GM12872 (cell line): ENCODE data around the gene PRC1.

Experiments
- TF ChIP-seq, protein P1 (sequence below): IDR thresholded peaks from 3 replicates; pipeline ENCODE4 v1.5.1; 2011; ENCODE audit warnings: low read depth, mild to moderate bottlenecking, low read length, moderate library complexity; ENCODE audit not compliant: insufficient read depth

PRC1 gene

DNA sequence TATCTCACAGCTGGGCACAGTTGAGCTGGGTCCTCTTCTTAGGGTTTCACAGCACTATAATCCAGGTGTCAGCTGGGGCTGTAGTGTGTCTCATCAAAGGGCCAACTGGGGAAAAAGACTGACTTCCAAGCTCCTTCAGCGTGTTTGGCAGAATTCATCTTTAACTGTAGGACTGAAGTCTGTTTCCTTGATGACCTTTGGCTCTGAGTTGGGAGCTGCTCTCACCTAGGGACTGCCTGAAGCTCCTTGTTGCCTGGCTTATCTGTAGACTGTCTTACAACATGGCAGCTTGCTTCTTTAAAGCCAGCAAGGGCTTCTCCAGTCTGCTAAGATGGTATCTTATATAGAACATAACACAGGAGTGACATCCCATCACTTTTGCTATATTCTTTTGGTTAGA, 33.3 kb upstream of the PRC1 start:
- TF ChIP-seq, protein P1, sequence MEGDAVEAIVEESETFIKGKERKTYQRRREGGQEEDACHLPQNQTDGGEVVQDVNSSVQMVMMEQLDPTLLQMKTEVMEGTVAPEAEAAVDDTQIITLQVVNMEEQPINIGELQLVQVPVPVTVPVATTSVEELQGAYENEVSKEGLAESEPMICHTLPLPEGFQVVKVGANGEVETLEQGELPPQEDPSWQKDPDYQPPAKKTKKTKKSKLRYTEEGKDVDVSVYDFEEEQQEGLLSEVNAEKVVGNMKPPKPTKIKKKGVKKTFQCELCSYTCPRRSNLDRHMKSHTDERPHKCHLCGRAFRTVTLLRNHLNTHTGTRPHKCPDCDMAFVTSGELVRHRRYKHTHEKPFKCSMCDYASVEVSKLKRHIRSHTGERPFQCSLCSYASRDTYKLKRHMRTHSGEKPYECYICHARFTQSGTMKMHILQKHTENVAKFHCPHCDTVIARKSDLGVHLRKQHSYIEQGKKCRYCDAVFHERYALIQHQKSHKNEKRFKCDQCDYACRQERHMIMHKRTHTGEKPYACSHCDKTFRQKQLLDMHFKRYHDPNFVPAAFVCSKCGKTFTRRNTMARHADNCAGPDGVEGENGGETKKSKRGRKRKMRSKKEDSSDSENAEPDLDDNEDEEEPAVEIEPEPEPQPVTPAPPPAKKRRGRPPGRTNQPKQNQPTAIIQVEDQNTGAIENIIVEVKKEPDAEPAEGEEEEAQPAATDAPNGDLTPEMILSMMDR: no peak

DNA sequence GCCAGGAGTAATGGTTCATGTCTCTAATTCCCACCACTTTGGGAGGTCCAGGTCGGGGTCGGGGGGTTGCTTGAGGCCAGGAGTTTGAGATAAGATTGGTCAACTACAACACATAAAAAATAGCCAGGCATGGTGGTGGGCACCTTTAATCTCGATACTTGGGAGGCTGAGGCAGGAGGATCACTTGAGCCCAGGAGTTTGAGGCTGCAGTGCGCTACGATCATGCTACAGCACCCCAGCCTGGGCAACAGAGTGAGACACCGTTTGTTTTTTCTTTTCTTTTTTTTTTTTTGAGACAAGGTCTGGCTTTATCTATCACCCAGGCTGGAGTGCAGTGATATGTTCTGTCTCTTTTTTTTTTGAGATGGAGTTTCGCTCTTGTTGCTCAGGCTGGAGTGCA, 29.4 kb upstream of the PRC1 start:
- TF ChIP-seq, protein P1: no peak

DNA sequence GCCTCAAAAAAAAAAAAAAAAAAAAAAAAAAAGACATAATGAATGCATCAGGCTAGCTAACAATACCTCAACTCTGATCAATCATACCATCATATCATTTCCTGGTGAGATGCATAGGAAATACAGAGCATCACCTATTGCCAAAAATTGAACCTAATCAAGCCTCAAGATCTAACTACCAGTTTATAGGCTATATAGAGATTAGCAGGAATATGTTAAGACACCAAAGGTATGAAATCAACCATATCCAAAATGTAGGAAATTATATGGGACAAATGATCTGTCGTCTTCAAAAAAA, 28.4 kb upstream of the PRC1 start:
- TF ChIP-seq, protein P1: no peak

DNA sequence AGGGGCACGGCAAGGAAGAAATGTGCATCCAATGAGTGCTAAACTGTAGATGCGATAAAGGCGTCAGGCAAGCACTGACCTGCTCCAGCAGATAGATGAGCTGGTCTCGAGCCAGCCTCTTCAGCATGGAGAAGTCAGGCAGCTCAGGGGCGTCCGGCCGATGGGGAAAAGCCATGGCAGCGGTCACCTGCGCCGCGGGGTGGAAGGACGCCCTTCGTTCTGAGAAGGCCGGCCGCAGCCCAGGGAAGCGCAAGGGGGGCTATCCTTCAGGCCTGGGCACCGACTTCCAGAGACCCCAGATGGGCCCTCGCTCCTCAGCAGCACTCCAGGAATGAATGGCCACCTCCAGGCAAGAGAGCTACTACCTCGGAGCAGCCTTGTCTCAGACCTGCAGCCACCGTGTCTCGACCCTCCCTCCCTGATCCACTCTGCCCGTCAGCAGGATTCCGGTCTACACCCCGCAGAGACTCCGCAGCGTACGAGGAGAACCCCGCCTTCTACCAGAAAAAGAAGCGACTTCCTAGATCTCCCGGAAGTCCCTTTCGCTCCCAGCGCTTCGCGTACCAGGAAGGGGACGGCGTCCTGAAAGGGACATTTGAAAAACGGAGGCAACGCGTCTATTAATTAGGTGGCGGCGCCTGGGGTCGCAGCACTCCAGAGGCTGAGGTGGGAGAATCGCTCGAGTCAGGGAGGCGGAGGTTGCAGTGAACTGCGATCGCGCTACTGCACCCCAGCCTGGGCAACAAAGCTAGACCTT, 27.9 kb upstream of the PRC1 start, which contains the start of gene VPS33B:
VPS33B (minus strand) TSS at position 520 of the 757 bp plus-strand sequence; CDS start at position 175, 345 bp downstream.
- TF ChIP-seq, protein P1: no peak

DNA sequence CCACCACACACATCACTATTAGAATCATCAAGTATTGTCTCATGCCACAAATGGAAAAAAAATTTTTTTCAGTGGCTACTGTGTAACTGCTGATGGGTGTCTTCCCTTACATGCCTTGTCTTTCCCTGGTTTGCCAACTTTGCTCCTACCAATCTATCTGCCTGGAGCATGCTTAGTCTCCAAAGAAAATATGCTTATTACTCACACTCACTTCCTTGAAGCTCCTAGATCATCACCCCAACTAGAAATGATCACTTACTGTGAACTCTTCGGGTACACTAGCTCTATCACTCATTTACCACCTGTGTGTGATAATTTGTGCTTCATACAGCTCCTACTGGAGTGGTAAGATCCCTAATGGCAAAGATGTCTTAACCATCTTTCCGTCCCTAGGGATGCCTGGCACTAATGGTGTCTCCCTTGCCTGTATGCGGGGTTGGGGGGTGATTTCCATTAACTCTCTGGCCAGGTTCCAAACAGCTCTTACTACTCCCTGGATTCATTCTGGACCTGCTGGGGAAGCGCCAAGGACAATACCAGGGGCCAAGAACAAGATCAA, 27.3 kb upstream of the PRC1 start:
- TF ChIP-seq, protein P1: no peak

DNA sequence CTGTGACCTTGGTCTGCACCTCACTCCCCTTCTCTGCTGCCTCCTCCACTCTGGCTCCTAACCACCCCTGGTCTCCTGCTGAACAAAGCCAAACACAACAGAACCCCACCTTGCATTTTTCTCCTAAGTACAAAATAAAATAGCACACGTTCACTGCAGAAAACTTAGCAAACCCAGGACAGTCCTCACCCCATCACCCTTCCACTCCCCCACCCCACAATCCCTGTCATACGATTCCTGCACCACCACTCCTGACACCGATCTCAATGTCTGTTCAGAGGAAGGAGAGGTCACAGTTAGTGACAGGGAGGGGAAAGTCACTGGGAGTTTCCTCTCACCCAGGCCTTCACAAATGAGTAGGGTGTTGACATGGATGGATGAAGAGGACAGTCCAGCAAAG, 23.8 kb upstream of the PRC1 start:
- TF ChIP-seq, protein P1: no peak

DNA sequence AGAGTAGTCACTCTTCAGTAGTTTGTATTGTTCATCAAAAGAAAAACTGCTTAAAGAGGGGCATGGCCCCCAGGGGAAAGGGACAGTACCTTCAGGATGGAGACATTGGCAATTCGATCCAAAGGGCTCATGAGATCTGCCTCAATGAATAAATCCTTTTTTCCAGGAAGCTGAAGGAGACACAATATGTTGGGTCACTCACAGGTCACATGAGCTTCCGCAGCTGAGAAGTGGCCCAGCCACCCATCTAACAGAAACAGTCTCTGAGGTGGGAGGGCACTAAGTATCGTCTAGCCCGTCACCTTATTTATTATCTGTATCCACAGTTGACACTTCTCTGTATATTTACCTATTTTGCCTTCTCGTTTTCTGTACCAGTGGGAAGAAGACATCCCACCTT, 23.4 kb upstream of the PRC1 start:
- TF ChIP-seq, protein P1: no peak
